AG04449 (cell line): ENCODE results near the gene MFAP2.
"Not testable (repeated sequence)": the region's sequence is repeated elsewhere in the genome, so short reads cannot be mapped to it uniquely, and the experiment has no call there.

Source experiments
- CTCF ChIA-PET: fragments of 350-600 bp; formaldehyde crosslinking; extraction: SDS; loops from one replicate; lab custom pipeline; 2021; ENCODE audit warnings: antibody characterized with exemption; lab: Yijun Ruan, JAX
- POLR2A ChIA-PET: fragments of 400-600, 350-600 bp; formaldehyde crosslinking; extraction: SDS; loops from one replicate; lab custom pipeline; 2020; ENCODE audit warnings: antibody characterized with exemption, inconsistent platforms; lab: Yijun Ruan, JAX
- DNase-seq: peaks from one replicate; pipeline ENCODE4 v3.0.0-alpha.2; 2010; ENCODE audit warnings: low read depth, low spot score
- H3K4me3 ChIP-seq: 2 replicates; pipeline ENCODE4 v1.5.1; 2011; ENCODE audit warnings: low read depth, mild to moderate bottlenecking, control low read depth, low read length
- TF ChIP-seq, protein P1 (sequence below): IDR thresholded peaks from one replicate; pipeline ENCODE4 v1.5.1; 2011; ENCODE audit warnings: mild to moderate bottlenecking, moderate library complexity, low read length, control low read depth, inconsistent platforms; ENCODE audit not compliant: insufficient read depth; ENCODE audit errors: missing control alignments

MFAP2 gene

DNA sequence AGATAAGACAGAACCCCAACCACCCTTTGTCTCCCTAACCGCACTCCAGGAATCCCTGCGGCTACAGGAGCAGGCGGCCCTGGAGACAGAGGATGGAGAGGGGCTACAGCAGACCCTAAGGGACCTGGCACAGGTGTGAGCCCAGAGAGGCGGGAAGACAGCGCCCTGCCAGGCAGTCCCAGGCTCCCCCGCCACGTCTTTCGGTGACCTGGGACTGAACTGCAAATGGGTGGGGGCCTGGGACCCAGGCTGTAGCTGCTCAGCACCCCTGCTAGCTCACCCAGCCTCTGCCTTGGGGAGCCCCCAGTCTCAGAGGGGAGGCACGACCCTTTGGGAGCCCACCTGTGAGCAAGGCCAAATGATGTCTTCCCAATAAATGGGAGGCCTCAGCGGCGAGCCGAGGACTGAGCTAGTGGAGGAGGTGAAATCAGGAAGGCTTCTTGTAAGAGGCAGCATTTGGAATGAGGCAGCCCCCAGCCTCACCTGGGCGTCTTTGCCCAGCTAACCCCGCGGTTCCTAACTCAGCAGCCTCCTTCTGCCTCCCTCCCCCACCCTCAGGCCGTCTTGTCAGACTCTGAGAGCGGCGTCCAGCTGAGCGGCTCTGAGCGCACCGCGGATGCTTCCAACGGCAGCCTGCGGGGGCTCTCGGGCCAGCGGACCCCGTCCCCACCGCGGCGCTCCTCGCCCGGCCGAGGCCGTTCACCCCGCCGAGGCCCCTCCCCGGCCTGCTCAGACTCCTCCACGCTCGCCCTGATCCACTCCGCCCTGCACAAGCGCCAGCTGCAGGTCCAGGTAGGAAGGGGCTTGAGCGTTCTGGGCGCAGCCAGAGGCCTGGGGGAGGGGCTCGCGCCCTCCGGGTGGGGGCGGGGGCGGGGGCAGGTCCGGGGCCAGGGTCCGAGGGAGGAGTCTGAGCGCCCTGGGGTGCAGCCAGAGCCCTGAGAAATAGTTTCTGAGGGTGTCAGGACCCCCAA is 41.8 kb downstream of the MFAP2 start:
- DNase-seq, result no peak
- ChIA-PET POLR2A (no interaction called here), CTCF (interaction anchor here (0.6 to 2.0 kb wide), 5 partner anchors 9 to 318 kb away, joined by 3 to 6 read pairs (median 3); no protein-coding TSS in a partner anchor)
- H3K4me3 ChIP-seq, result no peak overlapping the region
- TF ChIP-seq, protein P1, sequence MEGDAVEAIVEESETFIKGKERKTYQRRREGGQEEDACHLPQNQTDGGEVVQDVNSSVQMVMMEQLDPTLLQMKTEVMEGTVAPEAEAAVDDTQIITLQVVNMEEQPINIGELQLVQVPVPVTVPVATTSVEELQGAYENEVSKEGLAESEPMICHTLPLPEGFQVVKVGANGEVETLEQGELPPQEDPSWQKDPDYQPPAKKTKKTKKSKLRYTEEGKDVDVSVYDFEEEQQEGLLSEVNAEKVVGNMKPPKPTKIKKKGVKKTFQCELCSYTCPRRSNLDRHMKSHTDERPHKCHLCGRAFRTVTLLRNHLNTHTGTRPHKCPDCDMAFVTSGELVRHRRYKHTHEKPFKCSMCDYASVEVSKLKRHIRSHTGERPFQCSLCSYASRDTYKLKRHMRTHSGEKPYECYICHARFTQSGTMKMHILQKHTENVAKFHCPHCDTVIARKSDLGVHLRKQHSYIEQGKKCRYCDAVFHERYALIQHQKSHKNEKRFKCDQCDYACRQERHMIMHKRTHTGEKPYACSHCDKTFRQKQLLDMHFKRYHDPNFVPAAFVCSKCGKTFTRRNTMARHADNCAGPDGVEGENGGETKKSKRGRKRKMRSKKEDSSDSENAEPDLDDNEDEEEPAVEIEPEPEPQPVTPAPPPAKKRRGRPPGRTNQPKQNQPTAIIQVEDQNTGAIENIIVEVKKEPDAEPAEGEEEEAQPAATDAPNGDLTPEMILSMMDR, result no peak

DNA sequence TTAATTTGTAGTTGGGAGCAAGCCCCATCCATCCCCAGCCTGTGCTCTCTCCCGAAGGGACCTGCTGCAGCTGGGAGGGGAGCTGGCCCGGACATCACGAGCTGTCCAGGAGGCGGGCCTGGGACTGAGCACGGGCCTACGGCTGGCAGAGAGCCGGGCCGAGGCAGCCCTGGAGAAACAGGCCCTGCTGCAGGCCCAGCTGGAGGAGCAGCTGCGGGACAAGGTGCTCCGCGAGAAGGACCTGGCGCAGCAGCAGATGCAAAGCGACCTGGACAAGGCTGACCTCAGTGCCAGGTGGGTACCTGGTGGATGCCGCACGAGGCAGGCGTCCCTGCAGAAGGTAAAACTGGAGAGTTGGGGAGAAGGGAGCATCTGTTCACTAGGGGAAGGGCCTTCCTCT is 43.8 kb downstream of the MFAP2 start:
- DNase-seq, POLR2A ChIA-PET: not testable (repeated sequence)
- CTCF ChIA-PET, result interaction anchor here (0.9 to 2.0 kb wide), 3 partner anchors 11 to 24 kb away, joined by 3 to 6 read pairs (median 3); no protein-coding TSS in a partner anchor

DNA sequence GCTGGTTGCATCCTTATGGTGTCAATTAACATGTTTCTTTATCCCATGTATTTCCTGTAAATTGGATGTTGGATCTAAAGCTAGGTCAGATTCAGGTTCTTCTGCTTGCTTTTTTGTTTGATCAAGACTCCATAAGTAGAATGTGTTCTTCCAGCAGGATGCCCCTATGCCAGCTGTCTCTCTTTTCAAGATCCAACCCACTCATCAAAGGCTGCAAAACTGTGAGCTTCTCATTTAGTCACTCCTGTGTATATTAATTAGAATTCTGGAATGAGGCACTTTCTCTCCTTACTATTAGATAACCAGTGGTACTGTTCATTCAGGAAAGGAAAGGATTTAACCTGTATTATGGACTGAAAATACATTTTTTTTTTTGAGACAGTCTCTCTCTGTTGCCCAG is 46.5 kb downstream of the MFAP2 start:
- POLR2A ChIA-PET, H3K4me3 ChIP-seq, DNase-seq: not testable (repeated sequence)
- CTCF ChIA-PET, result interaction anchor here (1.8 kb wide), 1 partner anchor 18 kb away, joined by 4 read pairs; no protein-coding TSS in a partner anchor

More for the DNA sequence above, 43.8 kb downstream of the MFAP2 start:
- H3K4me3 ChIP-seq, result not testable (repeated sequence)

DNA sequence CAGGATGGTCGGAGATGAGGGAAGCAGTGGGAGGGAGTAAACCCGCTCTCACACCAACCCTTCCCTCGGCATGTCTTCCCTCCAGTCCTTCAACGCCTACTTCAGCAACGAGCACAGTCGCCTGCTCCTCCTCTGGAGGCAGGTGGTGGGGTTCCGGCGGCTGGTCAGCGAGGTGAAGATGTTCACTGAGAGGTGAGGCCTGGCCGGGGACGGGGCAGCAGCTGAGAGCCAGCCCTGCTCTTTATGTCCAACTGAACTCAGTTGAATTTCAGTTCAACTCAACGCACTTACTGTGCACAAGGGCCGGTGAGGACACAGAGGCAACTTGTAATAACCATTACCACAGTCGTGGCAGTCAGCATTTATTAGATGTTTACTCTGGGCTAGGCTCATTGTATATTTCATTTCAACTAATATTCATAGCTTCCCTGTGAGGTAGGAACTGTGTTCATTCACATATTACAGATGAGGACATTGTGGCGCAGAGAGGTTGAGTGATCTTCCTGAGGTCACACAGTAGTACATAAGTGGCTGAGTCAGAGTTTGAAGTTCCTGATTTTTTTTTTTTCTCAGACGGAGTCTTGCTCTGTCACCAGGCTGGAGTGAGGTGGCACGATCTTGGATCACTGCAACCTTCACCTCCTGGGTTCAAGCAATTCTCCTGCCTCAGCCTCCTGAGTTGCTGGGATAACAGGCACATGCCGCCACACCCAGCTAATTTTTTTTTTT is 49.0 kb downstream of the MFAP2 start:
- DNase-seq, POLR2A ChIA-PET, H3K4me3 ChIP-seq: not testable (repeated sequence)
- CTCF ChIA-PET, result interaction anchor here (1.1 to 2.1 kb wide), 2 partner anchors 8 to 114 kb away, joined by 3 to 7 read pairs; no protein-coding TSS in a partner anchor

DNA sequence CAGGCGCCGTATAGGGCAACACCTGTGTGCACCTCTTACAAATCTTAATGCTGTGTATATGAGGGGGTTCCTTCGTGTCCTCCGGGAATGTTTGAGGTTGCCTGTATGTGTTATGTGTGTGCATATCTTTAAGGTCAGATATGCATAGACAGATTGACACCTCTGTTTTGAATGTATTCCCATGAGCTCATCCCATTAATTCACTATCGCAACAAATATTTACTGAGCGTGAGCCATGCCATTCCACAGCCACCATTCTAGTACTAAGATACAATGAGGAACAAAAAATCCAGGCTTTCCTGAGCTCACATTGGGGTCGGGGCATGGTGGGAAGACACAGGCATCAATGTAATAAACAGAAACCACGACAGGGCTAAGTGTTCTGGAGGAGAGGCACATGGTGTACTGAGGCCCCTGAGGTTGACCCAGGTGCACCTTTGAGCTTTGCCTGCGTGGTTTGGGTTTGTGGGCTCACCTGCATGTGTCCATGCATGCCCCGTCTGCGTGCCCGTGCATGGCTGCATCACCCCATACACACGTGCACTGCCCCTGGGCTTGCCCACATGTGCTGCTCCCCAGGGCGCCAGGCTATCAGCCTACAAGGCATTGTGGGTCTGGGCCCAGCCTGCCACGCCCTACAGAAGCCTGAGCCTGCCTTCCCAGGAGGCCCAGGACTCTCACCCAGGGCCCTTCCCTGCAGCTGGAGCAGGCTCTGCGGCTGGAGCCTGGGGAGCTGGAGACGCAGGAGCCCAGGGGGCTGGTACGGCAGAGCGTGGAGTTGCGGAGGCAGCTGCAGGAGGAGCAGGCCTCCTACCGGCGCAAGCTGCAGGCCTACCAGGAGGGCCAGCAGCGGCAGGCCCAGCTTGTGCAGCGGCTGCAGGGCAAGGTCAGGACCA is 51.0 kb downstream of the MFAP2 start:
- ChIA-PET POLR2A (interaction anchor here (0.6 kb wide), 1 partner anchor 51 kb away, joined by 3 read pairs; no protein-coding TSS in a partner anchor), CTCF (interaction anchor here (1.2 kb wide), 1 partner anchor 49 kb away, joined by 3 read pairs; no protein-coding TSS in a partner anchor)
- not testable (repeated sequence) for H3K4me3 ChIP-seq, DNase-seq

DNA sequence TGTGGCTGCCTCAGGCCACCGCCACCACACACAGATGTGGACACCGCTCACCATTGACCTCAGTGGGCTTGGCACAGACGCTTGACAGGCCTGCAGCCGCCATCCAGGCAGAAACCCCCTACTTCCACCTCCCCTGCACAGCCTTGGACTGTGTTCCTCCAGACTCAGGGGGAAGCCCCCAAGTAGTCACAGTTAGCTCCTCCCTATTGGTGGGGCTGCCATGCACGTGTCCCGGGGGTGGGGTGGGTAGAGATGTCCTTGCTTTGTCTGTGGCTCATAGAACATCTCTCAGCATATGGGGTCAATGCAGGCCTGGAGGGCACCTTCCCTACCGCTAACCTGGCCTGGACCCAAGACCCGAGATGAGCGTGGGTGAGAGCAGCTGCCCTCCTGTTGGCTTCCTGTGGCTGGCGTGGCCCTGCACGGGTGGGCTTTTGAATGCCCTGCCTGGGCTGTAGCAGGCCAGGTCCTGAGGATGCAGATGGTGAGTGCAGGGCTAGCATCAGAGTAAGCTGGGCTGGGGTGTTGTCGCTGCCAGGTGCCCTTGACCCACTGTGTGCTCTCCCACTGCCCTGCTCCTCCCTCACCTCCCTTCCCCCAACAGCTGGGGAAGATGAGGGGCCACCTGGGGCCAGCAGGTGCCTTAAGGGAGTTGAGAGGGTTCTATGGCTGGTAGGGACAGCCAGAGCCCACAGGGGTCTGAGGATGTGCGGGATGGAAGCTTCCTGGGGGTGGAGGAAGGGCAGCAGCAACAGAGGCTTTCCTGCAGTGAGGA is 52.5 kb downstream of the MFAP2 start:
- CTCF ChIA-PET, result no interaction called here

DNA sequence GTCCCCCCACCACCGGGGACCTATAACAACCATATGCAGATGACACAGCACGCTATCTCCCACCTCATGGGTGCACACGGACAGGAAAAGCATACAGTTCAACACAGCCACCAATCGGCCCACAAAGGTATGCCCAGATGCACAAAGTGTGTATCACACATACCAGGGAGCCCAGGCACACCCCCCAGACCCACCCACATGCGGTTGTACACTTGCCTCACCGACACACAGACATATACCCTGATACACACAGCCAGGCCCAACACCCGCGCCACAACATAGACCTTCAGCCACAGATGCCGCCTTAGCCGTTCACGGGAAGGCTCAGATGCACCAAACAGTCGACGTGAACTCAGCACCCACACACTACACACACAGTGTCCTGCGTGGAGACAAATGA is 53.2 kb downstream of the MFAP2 start:
- H3K4me3 ChIP-seq, result no peak overlapping the region
- POLR2A ChIA-PET, result no interaction called here
- DNase-seq, result no peak
- CTCF ChIA-PET, result no interaction called here
- TF ChIP-seq, protein P1, result no peak

More for the DNA sequence above, 52.5 kb downstream of the MFAP2 start:
- no peak for DNase-seq
- TF ChIP-seq, protein P1, result no peak
- H3K4me3 ChIP-seq, result no peak overlapping the region
- POLR2A ChIA-PET, result no interaction called here
